Ishikawa (cell line): ENCODE results near the gene UBE2L5.

Experiments used
- CEBPB ChIP-seq: IDR thresholded peaks from 2 replicates; pipeline ENCODE4 v1.6.1; 2012
- CREB1 ChIP-seq: IDR thresholded peaks from 2 replicates; pipeline ENCODE4 v1.6.1; 2012; ENCODE audit warnings: low read depth
- EGR1 ChIP-seq: IDR thresholded peaks from 2 replicates; pipeline ENCODE4 v1.6.1; 2012
- EP300 ChIP-seq: IDR thresholded peaks from 2 replicates; pipeline ENCODE4 v1.6.1; 2012; ENCODE audit warnings: borderline replicate concordance
- FOXM1 ChIP-seq: IDR thresholded peaks from 2 replicates; pipeline ENCODE4 v1.6.1; 2012; ENCODE audit warnings: low read depth, borderline replicate concordance
- NFIC ChIP-seq: IDR thresholded peaks from 2 replicates; pipeline ENCODE4 v1.6.1; 2012
- RAD21 ChIP-seq: IDR thresholded peaks from 2 replicates; pipeline ENCODE4 v1.6.1; 2012; ENCODE audit warnings: low read depth
- REST ChIP-seq: IDR thresholded peaks from 2 replicates; pipeline ENCODE4 v1.6.1; 2012; ENCODE audit warnings: low read depth, mild to moderate bottlenecking
- TAF1 ChIP-seq: IDR thresholded peaks from 2 replicates; pipeline ENCODE4 v1.6.1; 2012; ENCODE audit warnings: low read depth, mild to moderate bottlenecking
- TCF12 ChIP-seq: IDR thresholded peaks from 2 replicates; pipeline ENCODE4 v1.6.1; 2012; ENCODE audit warnings: low read depth
- TEAD4 ChIP-seq: IDR thresholded peaks from 2 replicates; pipeline ENCODE4 v1.6.1; 2012
- USF1 ChIP-seq: IDR thresholded peaks from 2 replicates; pipeline ENCODE4 v1.6.1; 2012
- YY1 ChIP-seq: IDR thresholded peaks from 2 replicates; pipeline ENCODE4 v1.6.1; 2012; ENCODE audit warnings: low read depth
- ZBTB7A ChIP-seq: IDR thresholded peaks from 2 replicates; pipeline ENCODE4 v1.6.1; 2012; ENCODE audit warnings: low read depth
- TF ChIP-seq, protein P1 (sequence below): IDR thresholded peaks from 2 replicates; pipeline ENCODE4 v1.6.1; 2012

Gene UBE2L5

DNA sequence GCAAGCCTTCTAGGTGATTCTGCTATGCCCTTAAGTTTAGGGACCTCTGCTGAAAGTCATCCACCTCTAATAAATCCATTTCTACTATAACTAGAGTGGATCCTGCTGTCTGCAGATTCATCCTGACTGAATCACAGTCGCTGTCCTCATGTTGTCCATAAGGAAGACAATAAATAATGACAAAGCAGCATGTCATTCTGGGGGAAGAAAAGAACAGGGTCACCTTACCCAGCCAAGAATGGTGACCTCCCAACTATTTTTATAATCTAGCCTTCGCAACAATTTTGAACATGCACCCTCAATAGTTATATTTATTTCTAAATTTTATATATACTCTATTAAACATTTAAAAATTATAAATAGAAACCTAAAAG, 45.0 kb upstream of the UBE2L5 start:
- TF ChIP-seq CREB1: no peak
- TF ChIP-seq REST: no peak
- no peak for TF ChIP-seq CEBPB
- no peak for TF ChIP-seq TAF1
- TF ChIP-seq, protein P1, sequence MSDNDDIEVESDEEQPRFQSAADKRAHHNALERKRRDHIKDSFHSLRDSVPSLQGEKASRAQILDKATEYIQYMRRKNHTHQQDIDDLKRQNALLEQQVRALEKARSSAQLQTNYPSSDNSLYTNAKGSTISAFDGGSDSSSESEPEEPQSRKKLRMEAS: no peak

DNA sequence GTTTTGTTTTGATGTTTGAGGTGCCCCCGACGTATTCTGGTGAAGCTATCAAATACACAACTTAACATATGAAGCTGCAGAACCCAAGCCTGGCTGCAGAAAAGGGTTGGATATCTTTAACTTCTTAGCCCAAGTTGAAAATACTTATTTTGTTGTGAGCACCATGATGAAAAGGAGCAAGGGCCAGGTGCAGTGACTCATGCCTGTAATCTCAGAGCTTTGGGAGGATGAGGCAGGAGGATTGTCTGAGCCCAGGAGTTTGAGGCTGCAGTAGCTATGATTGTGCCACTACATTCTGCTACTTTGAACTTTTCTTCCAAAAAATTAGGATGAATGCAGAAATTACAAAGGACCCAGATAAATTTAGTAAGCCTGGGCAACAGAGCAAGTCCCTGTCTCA, 44.1 kb upstream of the UBE2L5 start:
- TF ChIP-seq ZBTB7A (no peak), CREB1 (no peak), NFIC (no peak), TAF1 (no peak), RAD21 (no peak), EGR1 (no peak), EP300 (no peak), USF1 (no peak)

DNA sequence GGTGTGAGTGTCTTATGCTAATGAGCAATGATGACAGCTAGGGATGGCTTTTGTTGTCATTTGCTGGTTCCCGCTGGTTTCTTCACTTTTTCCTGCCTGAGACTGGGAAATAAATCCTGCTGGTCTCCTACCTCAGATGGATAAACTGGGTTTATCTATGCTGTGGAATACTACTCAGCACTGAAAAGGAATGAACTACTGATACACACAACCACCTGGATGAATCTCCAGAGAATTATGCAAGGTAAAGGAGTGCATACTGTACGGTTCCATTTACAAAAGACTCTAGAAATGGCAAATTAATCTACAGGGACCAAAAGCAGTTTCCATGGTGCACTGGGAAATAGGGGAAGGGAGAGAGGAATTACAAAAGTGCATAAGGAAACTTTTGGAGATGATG, 41.2 kb upstream of the UBE2L5 start:
- TF ChIP-seq TCF12 (no peak), CREB1 (no peak), CEBPB (no peak), EGR1 (no peak), EP300 (no peak), TEAD4 (no peak), RAD21 (no peak), FOXM1 (no peak), ZBTB7A (no peak), REST (no peak), NFIC (no peak), YY1 (no peak), TAF1 (no peak), USF1 (no peak)
- TF ChIP-seq, protein P1: no peak

DNA sequence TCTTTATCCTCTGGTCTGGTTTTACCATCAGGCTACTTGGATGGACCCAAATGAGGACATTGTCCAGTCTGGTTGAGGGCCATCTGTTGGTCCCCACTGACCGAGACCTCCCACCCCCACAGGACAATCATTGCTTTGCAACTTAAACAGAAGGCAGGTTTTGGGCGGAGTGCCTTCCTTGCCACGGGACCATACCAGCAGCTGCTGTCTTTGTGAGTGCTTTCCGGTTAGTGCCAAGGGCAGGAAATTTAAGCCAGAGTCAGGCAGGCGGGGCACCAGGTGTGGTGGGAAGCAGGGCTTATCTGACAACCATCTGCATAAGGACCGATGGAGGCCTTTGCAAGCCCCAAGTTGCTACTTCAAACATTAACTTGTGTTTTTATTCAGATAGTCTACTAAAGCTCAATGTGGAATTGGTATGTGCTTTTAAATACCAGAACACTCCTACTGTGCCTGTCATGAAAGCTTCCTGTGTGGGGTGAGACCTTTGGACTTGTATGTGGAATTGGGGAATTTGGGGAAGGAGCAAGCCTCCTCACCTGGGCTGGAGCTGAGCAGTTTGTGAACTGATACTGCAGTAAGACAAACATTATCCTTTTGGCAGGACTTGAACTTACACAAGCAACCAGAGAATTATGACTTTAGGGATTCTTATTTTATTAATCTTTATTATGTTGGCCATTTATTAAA, 39.3 kb upstream of the UBE2L5 start:
- no peak for TF ChIP-seq RAD21
- no peak for TF ChIP-seq YY1
- TF ChIP-seq CEBPB: no peak
- no peak for TF ChIP-seq USF1
- no peak for TF ChIP-seq ZBTB7A
- no peak for TF ChIP-seq EP300
- no peak for TF ChIP-seq EGR1
- TF ChIP-seq, protein P1: no peak
- no peak for TF ChIP-seq FOXM1
- TF ChIP-seq NFIC: no peak
- no peak for TF ChIP-seq TCF12
- TF ChIP-seq CREB1: no peak
- no peak for TF ChIP-seq TEAD4
- no peak for TF ChIP-seq TAF1
- no peak for TF ChIP-seq REST
